ENCODE data around the gene MYO1E.

Gene MYO1E

DNA sequence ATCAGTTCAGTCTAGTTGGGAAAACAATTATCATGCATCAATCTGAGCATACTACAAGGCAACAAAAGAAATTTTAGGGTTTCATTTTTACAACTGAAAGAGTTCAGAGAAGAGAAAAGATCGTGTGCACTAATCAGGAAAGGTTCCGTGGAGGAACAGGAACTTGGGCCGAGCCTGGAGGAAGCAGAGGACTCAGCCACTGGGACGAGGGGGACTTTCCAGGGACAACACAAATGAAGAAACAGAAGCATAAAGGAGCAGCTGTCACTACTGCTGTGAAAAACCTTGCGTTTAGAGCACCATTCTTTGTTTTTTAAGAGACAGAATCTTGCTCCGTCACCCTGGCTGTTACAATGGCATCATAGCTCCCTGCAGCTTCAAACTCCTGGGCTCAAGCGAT, 60.5 kb downstream of the MYO1E start:
- no peak for DNase-seq

DNA sequence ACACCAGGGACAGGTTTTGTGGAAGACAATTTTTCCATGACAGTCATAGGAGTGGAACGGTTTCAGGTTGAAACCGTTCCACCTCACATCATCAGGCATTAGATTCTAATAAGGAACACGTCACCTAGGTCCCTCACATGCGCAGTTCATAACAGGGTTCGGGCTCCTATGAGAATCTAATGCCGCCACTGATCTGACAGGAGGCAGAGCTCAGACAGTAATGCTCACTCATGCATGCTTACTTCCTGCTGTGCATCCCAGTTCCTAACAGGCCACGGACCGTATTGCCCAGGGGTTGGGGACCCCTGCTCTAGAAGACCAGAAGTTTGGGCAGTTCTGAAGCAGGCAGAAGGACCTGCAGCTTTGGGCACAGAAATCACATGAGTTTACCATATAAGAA, 61.5 kb downstream of the MYO1E start:
- no peak for DNase-seq

DNA sequence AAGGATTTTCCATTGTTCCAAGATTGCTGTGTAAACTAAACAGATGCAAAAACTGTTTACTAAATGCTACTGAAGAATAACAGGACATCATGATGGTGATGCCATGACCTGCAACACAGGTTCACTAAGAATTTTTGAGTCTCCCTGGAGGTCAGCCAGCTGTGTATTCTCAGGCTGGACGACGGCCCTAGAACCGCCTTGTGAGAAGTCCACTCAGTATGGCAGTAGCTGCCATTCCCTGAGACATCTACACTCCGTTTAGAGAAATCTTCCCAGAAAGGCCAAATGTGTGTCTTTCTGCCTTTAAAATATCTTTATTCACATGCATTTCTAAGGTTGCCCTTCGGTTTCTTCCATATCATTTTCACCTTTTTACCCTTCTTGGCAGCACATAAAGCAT, 63.3 kb downstream of the MYO1E start:
- DNase-seq = no peak

DNA sequence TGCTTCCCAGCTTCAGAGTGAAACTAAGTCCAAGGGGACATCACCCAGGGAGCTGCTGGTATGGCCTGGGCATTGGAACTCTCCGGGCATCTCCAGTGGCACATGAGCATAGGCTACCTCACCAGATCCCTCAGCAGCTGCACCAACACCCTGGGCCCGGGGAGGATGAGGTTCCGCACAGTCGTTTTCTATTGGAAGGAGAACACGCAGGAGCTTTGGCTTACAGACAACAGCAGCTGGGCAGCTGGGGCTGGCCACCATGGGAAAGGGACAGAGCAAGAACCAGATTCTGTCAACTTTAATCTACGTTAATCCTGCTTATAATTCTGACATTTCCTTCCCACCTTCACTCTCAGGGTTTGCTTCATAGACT, 65.5 kb downstream of the MYO1E start:
- no peak for DNase-seq

DNA sequence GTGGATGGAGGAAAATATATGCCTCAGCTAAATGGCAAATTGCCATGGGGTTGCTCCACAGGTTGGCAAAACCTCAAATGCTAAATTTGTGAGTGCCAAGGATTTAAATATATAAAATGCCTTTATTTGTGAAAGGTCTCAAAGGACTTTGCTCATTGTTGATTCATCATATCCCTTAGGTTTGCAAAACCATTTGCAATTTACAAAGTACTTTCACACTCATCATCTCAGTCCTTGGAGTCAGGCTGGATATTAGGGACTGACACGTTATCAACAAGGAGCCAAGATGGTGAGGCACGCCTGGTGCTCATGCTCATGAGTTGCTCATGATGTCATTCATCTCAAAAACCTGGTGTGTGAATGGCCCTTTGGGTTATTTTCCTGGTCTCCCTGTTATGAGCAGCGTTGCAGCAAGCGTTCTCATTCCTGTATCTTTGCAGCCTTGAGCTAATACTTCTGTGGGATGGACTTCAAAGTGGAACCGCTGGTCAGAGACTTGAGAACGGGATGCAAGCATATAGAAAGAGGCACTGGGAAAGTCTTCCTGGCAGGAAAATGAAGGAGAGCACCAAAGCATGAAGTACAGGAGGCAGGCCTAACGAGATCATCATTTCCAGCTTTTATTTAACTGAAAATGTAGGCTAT, 66.0 kb downstream of the MYO1E start:
- no peak for DNase-seq

DNA sequence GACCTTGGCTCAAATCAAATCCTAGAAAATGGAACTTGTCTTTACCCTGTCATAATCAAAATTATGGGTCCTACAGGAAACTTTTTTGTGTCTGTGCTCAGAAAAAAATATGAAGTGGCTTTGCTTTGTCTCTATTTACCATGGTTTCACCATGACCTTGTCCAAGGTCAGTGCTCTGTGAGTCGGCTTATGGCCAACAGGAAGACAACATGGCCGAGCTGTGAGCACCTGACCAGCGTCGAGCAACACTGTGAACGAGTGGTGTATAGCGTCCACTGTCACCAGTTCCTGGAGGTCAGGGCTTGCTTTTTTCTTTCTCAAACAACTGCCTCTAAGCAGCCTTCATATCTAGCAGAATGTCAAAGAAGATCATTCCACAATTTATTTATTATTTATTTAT, 67.9 kb downstream of the MYO1E start:
- DNase-seq = no peak

DNA sequence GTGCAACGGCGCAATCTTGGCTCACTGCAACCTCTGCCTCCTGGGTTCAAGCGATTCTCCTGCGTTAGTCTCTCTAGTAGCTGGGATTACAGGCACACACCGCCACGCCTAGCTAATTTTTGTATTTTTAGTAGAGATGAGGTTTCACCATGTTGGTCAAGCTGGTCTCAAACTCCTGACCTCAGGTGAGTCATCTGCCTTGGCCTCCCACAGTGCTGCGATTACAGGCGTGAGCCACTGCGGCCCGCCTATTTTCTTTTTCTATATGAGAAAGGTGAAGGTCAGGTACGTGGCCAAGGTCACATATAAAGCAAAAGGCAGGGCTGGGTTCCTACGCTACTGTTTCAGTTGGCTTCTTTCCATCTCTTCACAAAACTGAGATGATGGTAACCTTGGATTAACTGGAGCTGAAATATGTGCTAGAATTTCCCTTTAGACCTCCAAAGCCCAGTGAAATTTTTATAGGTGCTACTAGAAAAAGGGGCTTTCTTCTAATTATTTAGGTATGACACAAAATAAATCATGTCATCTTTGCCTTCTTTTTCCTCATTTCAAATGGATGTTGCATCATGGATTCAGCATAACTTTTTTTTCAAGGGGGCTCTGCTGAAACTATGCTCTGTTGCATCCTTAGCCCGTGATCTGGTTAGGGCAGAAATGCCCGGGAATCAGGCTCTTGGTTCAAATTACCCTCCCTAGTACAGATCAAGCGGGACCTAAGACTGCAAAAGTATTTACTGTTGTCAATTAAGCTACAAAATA, 68.5 kb downstream of the MYO1E start:
- no peak for DNase-seq

DNA sequence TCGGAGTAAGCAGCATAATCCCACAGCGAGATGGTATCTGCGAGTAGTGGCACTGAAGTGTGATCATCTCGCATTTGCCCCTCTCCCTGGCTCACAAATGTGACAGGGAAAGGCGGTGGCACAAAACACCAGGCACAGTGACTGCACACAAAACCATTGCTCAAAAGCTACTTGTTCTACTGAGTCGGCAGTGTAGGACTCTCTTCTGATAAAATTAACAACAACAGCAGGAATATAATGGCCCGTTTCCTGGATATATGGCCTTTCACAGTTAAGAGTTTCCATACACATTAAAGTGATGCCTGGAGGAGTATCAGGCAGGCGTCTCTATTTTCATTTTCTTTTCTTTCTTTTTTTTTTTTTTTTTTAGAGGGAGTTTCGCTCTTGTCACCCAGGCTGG, 69.0 kb downstream of the MYO1E start:
- no peak for DNase-seq

DNA sequence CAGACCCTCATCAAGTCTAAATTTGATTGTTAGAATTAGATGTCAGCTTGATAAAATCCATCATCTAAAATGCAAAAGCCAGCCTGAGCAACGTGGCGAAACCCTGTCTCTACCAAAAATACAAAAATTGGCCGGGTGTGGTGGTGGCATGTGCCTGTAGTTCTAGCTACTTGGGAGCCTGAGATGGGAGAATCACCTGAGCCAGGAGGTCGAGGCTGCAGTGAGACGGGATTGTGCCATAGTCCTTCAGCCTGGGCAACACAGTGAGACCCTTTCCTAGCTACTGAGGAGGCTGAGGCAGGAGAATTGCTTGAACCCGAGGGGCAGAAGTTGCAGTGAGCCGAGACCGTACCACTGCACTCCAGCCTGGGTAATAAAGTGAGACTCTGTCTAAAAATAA, 69.5 kb downstream of the MYO1E start:
- DNase-seq = no peak

DNA sequence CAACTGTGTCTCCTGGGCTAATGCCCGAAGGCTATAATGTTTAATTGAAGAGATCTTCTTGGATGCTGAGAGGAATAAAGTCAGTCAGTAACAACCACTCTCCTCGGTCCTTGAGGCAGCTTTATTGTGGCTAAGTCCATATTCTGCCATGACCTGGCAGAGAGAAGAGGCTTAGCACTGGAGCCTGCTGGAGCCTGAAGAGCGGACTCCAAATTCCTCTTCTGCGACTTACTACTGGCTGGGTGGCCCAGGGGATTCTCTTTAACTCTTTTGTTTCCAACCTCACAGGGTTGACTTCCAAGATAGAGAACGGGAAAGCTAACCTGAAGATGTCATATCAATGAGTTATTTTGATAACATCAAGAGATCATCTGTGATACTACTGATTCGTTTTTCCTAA, 71.1 kb downstream of the MYO1E start:
- no peak for DNase-seq

DNA sequence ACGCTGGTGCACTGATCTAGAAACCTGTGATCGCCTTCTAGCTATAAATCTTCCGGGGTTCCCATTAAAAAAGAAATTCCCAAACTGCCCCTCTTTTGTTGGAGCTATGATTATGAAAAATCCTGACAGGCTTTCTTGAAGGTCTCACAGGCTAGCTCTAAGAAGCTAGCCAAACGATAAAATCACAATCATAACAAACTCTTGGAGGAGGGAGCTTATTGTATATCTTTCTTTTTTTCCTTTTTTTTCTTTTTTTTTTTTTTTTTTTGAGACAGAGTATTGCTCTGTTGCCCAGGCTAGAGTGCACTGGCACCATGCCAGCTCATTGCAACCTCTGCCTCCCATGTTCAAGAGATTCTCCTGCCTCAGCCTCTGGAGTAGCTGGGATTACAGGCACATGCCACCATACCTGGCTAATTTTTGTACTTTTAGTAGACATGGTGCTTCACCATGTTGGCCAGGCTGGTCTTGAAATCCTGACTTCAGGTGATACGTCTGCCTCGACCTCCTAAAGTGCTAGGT, 72.0 kb downstream of the MYO1E start:
- no peak for DNase-seq

DNA sequence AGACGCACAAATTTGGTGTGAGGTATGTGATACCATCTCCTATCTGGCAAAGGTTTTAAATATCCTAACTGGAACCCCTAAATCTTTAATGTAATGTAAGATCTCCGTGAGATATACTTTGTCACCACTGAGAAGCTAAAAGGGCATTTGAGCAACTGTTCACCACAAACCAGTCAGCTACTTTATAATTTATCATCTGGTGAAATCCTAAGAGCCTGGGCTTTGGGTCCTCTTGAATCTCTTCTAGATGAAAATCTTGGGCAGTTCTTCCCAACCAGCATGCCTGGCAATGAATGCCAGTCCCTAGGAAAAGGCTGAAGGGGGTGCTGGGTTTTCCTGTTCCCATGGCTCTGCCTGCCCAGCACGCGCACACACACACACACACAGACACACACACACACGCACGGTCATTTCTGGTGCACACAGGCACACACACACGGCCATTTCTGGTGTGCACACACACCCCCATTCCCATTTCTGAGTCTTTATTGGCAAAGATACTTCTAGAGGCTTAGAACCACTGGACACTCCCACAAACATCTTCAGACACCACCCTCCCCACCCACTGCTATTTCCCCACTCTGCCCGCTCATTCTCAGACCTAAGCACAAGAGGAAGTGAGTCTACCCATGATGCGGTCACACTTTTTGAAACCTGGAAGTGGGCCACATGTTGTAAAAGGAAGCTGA, 72.6 kb downstream of the MYO1E start:
- DNase-seq = peak; percentile 78

DNA sequence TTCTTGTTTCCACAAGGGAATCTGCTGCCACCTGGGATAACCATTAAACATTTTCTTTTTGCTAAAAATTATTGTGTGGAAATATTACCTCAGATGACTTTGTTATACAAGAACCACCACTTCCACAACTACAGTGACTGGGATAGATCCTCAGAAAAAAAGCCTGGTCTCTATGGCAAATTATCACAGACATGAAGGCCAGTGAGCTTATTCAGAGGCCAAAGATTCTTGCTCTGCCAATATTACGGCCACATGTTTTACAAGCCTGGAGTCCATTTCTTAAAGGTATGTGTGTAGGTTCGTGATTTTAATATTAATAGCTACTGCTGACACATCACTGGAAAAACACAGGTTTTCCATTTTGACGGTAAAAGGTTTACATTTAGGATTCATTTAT, 73.8 kb downstream of the MYO1E start:
- no peak for DNase-seq

DNA sequence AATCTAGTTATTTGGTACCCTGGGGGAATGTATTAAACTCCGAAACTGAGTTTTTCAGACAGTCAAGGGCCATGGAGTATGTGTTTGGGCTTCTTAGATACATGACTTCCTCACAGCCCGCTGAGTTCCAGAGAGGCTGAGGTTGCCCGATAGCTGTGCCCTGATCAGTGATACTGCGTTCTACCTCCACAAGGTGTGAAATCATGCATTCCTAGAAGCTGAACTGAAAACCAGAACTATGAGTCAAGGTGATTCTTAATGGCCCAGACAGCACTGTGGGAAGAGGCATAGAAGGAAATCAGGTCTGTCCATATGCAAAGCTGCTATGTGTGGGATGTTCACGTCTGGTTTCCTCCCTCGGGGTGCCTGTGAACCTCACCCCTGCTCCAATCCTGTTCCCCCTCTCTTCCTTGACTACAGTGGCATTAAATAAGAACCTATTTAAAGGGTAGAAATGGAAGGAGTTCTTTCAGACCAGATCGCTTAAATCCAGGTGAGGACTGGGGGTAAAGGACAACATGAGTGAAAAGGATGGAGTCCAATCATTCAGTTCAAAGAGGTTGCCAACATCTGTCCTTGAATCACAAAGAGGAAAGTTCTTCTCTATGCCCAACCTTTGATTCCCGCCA, 74.3 kb downstream of the MYO1E start:
- no peak for DNase-seq

DNA sequence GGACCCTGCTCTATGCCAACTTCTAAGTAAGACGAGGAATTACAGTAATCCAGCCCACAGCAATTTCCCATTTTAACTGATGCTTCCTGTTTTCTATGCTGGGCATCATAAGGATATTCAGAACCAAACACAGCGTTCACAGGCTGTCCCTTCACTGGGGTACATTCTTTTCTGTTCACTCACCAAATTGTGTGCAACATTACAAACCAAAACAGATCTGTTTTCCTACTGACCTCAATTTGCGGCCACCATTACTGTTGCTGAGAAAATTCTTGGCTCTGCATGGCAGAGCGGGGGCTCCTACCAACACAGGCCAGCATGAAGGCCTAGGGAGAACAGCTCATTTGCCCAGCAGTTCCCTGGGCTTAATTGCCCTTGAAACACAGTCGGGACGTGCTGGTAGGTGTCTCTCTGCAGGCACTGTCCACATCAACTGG, 76.5 kb downstream of the MYO1E start:
- no peak for DNase-seq

DNA sequence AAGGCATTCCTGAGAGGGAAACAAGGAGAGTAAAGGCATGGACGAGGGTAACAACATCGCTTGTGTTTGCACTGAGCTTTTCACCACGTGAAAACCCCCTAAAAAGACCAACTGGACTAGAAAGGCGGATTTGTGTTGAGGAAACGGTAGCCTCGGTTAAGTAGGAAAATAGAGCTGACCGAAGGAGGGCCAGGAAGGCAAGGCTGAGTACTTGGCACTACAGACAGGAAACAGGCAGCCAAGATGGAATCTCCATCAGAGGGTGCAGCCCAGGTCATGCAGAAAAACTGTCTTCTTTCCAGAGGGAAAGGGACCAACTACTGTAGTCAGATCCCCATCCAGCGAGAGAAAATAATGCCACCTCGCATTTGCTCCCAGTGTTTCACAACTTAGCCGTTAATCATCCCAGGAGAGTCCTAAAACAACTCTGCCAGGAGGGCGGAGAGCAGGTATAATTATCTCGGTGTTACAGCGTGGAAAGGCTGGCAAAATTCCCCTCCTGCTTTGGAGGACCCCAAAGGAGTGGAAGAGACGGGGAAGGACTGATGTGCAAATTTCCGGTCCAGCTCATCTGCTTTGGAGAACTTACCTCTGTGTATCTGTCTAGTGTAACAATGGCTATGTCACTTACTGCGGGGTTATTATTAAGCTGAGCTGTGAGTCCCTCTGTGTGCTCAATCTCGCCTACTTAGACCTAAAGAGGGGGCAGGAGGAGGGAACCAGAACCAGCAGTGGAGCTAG, 77.2 kb downstream of the MYO1E start:
- DNase-seq = no peak

DNA sequence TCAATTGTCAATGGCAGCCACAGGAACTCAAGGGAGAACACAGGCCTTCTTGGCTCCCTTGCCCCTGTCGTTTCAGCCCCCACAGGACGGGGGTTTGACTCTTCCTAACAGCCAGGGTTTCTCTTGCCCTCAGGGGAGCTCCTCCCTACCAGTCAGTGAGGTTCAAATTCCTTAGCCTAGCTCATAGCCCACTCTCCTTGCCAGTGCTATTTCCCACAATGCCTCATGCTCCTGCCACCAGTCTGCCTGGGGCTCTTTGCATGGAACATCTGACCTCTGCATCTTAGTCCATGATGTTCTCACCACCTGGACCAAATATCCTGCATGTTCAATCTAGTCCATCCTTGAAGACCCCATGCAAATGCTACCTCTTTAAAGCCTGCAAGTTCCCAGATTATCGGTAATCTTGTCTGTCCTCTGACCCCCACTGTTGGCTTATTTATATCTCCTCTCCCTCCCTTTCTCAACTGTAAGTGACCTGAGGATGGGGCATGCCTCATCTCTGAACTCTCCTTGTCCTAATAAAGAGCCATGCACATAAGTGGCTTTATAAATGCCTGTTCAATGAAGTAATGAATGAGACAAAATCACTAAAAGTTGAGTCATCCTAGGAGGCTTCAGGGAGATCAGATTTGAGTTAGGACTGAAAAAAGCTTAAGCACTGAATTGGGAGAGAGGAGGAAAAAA, 78.0 kb downstream of the MYO1E start:
- DNase-seq = no peak

DNA sequence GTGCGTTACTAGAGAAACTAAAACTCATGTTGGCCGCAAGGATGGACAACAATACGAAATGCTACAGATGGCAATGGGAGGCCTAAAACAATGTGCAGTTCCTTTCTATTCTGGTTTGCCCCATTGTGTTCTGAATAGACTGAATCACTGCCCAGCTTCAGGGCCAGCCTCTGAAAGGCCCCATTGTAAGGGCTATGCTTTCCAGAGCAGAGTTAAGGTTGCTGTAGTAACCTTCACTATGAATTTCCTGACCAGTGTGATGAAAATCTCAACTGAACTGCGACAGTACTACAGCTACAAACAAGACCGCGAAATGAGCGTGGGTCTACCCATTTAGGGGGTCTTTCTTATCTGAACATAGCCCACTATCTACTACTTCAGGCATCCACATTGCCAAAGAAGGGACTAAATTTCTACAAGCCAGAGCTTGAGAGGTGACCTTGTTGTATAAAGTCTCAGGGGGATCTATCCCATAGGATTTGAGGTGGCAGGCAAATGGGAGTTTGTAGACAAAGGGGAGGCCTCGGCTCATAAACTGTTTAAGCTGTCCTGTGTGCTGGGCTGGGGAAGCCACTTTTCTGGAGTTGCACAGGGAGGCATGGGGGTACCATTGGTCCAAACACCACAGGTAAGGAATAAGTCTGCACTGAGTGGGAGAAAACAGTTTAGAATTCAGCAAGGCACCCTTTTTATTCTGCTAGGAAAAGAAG, 80.1 kb downstream of the MYO1E start:
- no peak for DNase-seq

DNA sequence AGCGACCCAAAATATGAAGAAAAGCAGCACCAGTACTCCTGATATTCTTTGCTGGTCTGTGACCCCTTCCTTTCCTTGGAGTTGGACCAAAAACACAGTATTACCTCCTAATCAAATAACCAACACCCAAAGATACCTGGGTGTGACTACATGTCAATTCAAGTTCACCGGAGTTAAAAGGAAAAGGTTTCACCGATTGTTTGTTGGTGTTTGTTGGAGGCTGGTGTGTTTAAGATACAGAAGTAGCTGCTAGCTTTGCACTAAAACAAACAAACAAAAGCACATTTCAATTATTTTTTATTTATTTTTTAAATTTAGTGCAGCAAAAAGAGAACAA, 81.5 kb downstream of the MYO1E start:
- no peak for DNase-seq

DNA sequence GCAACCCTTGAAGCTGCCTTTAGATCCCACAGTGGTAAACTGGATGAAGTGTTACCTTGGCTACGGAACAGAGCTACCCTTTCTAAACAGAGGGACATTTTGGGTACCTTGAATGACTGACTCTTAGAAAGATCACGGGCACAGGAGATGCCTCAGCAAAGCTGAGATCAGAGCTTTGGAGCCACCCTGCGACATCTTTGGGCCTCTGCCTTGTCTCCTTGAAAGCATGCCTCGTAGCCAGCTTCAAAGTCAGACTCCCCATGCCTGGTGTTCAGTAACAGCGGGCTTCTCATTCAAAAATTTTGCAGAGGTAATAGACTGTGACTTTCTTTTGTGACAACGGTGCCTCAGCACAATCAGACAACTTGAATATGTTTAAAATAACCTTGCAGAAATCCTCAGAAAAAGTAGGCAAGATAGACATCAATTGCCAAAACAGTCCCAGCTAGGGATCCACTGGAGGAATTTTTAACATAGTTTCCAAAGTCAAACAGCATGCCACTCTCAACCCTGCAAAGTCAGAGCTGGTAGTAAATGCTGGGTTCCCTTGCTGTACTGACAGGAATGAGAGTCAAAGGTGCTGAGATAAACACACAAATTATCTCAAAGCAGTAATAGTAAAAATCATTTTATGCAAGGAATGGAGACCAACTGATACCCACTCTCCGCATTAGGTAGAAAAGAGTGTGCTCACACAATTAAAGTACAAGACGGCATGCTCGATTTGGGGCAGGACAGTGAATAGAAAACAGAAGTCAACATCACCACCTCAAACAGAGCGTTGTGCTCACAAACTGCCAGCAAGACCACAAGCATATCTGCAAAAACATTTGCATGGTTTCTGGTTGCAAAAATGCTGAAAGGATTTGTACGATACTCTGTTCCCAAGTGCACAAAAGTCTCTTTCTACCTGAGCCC, 82.1 kb downstream of the MYO1E start:
- no peak for DNase-seq

DNA sequence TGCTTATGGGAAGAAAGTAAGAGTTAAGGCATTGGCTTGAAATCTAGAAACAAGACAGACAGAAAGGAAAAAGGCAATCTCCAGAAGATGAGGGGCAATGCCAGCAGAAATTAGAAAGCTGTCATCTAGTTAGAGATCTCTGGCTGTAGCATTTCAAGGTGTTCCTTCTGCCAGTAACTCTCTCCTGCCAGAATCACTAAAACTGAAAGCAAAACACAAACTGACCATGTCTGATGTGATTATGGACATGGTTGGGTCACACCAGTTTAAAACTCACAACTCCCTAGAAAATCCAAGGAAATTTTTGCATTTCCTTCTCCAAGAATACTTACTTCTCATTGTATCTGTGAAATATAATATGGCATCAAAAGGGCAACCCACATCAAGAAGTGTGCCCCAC, 83.1 kb downstream of the MYO1E start:
- DNase-seq = no peak

All from SIG-M5 (cell line).